ENCODE measurements around the gene BICRA.

Gene BICRA

DNA sequence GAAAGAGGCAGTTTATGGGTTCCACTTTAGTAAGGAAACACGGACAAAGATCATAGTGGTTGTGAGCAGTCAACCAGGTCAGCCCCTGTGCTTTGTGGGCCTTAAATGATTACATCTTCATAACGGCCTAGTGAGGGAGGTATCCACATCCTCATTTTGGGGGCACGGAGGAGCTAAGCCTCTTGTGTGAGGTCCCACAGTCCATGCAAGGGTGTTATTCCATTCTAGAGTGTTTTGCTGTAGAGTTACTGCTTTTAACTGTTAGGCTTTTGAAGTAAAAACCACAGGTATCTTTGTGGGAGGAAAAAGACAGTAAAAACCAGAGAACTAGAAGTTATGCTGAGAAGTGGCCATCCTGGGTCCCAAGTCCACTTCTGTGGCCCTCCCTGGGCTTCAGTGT, 140.4 kb downstream of the BICRA start:
- no peak for DNase-seq (ENCODE audit: low read depth, low spot score)

DNA sequence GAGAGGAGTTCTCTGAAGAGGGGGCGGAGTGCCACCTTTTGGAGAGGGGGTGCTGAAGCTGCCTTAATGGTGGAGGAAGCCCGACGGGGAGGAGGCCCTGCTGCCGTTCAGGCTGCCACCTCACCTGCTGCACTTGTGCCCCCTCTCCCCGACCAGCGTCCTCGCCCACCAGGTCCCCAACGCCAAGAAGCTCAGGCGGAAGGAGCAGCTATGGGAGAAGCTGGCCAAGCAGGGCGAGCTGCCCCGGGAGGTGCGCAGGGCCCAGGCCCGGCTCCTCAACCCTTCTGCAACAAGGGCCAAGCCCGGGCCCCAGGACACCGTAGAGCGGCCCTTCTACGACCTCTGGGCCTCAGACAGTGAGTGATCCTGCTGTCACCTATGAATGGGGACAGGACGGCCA, 141.8 kb downstream of the BICRA start:
- no peak for DNase-seq (ENCODE audit: low read depth, low spot score)

DNA sequence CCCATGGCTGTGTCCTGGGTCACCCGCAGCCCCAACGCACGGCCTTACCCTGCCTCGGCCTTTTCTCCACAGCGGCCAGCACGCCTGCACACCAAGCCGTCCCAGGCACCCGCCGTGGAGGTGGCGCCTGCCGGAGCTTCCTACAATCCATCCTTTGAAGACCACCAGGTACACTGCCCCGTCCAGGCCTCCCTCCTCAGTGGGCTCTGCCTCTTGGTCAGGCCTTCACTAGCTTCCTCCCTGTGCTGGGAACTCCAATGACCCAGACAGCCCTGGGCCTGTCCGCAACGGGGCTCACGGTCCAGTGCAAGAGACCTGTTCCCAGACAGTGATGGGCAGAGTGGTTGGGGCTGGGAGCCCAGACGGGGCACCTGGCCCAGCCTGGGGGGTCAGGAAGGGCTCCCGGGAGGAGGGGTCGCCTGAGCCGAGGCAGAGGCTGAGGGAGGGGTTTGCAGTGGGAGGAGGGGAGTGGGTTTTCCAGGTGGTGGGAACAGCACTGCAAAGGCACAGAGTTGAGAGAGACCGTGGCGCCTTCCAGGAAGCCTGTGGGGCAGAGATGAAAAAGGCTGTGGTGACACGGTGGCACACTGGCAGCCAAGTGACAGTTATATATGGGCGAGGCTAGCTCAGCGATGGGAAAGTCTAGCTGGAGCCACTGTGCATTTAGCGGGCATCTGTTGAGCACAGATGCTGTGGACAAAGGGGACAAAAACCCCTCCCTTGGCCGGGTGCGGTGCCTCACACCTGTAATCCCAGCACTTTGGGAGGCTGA, 143.7 kb downstream of the BICRA start:
- no peak for DNase-seq (ENCODE audit: low read depth, low spot score)
